ENCODE results near the gene ARHGEF33. TPM values are rescaled to one million over a fixed set of nuclear protein-coding genes. Genes with fewer than 3 reads are reported as not detected.

Gene ARHGEF33
- total RNA-seq, 1 donor from 2014 or later, result 1.1 TPM

DNA sequence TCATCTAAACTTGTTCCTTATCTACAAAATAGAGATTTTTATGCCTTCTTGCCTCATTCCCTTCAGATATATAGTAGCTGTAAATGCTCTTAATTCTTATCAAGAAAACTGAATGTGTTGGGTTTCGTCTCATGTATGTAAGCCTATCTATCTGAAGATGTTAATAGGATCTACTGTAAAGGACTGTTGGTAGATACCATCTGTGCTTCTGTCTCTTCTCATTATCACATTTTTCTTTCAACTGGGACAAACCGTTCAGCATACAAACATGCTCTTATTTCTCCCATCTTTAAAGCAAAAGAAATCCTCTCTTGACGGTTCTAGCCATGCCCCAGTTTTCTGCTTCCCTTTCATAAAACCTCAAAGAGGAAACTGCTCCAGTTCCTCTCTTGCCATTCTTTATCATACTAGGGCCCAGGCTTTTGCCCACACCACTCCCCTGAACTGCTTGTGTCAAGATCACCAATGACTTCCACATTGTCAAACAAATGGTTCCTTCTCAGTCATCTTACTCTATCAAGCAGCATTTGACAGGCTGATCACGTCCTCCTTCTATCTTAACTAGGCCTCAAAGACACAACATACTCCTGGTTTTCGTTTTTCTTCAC lies 88.7 kb downstream of the ARHGEF33 start:
- Mint-ChIP-seq H3K27me3 (ENCODE audit: low read depth) (no peaks in the 10 kb centered on the region), H3K27ac (ENCODE audit: unreplicated experiment) (no peak overlapping the region), H3K4me3 (no peak overlapping the region), H3K36me3 (ENCODE audit: low read depth) (no peaks in the 10 kb centered on the region), H3K4me1 (peaks cover 8% of the 10 kb centered on the region), H3K9me3 (no peaks in the 10 kb centered on the region)
- TF ChIP-seq, protein P1, sequence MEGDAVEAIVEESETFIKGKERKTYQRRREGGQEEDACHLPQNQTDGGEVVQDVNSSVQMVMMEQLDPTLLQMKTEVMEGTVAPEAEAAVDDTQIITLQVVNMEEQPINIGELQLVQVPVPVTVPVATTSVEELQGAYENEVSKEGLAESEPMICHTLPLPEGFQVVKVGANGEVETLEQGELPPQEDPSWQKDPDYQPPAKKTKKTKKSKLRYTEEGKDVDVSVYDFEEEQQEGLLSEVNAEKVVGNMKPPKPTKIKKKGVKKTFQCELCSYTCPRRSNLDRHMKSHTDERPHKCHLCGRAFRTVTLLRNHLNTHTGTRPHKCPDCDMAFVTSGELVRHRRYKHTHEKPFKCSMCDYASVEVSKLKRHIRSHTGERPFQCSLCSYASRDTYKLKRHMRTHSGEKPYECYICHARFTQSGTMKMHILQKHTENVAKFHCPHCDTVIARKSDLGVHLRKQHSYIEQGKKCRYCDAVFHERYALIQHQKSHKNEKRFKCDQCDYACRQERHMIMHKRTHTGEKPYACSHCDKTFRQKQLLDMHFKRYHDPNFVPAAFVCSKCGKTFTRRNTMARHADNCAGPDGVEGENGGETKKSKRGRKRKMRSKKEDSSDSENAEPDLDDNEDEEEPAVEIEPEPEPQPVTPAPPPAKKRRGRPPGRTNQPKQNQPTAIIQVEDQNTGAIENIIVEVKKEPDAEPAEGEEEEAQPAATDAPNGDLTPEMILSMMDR (conservative IDR thresholded peaks at IDR 0.05), result no peak
- DNase-seq (ENCODE audit: low read depth, low spot score), result no peak

DNA sequence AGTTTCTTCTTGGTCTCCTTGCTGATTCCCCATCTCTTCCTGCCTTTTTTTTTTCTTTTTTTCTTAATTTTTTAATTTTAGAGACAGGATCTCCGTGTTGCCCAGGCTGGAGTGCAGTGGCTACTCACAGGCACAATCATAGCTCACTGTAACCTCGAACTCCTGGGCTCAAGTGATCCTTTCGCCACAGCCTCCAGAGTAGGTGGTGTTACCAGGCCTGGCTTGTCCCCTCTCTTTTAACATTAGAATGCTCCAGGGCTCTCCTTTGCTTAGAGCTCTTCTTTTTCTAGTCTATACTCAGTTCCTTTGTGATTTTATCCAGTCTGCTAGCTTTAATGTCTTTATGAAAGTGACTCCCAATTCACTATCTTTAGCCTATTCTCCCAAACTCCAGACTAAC lies 89.2 kb downstream of the ARHGEF33 start:
- no peak for DNase-seq (ENCODE audit: low read depth, low spot score)
- no peaks in the 10 kb centered on the region for H3K27me3 Mint-ChIP-seq (ENCODE audit: low read depth)
- no peaks in the 10 kb centered on the region for H3K36me3 Mint-ChIP-seq (ENCODE audit: low read depth)
- TF ChIP-seq, protein P1 (conservative IDR thresholded peaks at IDR 0.05), result no peak
- no peaks in the 10 kb centered on the region for H3K9me3 Mint-ChIP-seq
- no peak overlapping the region for H3K4me3 Mint-ChIP-seq
- H3K27ac Mint-ChIP-seq (ENCODE audit: unreplicated experiment), result no peak overlapping the region
- peaks cover 8% of the 10 kb centered on the region for H3K4me1 Mint-ChIP-seq

DNA sequence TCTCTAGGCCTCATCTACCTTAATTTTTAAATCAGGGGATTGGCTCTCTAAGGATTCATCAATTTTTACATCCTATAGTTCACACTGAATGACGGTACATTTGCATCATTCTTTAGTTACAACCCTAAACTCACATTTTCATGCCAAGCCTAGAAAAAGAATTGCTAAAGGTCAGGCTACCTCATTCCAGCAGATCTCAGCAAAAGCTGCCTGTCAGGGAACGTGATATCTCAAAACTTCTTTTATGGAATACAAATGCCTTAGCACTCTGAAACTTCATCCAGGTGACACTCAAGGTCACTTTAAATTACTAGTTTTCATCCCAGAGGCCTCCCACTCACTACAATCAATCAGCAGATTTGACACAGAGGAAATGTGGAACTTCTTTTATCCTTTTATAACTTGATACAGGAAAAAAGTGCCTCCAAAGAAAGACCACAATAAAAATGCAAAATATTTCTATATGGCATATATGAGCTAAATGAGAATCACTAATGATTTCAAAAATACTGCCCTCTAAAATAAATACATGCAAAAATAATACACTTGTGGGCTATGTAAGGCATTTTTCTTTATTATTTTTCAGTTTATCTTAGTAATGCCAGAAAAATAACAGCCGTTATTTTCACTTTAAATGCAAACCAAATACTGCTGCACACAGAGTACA lies 91.5 kb downstream of the ARHGEF33 start:
- Mint-ChIP-seq H3K36me3 (ENCODE audit: low read depth) (peaks cover 11% of the 10 kb centered on the region), H3K9me3 (no peaks in the 10 kb centered on the region), H3K27ac (ENCODE audit: unreplicated experiment) (no peak overlapping the region), H3K4me1 (peaks cover 8% of the 10 kb centered on the region), H3K4me3 (no peak overlapping the region), H3K27me3 (ENCODE audit: low read depth) (no peaks in the 10 kb centered on the region)
- no peak for DNase-seq (ENCODE audit: low read depth, low spot score)
- TF ChIP-seq, protein P1 (conservative IDR thresholded peaks at IDR 0.05), result no peak

DNA sequence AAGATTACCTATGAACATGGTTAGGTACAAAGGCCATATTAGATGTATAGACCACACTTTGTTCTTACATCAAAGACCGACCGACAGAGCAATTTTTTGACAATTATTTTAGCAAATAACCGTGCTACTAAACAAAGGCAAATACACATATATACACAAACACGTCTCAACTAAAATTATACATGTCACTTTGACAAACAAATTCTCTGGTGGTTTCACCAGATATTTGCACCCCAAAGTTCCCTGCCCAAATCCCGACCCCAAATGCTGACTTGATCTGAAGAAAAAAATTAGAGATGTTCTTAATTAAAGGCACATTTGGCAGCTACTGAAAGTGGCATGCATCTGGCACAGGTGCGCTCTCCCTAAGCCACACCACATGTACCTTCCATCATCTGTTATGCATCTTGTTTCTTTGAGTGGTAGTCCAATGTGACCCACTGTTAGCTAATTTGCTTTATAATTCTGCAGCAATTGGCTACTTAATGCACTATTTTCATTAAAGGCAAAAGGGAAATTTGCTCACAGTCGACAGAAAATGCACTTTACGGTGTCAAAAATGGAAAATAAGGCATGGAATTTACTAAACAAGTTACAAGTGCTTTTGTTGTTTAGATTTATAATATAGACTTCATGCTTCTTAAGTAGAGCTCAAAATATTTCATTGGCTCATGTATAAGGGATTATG lies 92.1 kb downstream of the ARHGEF33 start:
- no peaks in the 10 kb centered on the region for H3K27me3 Mint-ChIP-seq (ENCODE audit: low read depth)
- no peak for DNase-seq (ENCODE audit: low read depth, low spot score)
- peaks cover 11% of the 10 kb centered on the region for H3K36me3 Mint-ChIP-seq (ENCODE audit: low read depth)
- TF ChIP-seq, protein P1 (conservative IDR thresholded peaks at IDR 0.05), result no peak
- no peak overlapping the region for H3K27ac Mint-ChIP-seq (ENCODE audit: unreplicated experiment)
- H3K4me3 Mint-ChIP-seq, result no peak overlapping the region
- no peaks in the 10 kb centered on the region for H3K9me3 Mint-ChIP-seq
- peaks cover 8% of the 10 kb centered on the region for H3K4me1 Mint-ChIP-seq

DNA sequence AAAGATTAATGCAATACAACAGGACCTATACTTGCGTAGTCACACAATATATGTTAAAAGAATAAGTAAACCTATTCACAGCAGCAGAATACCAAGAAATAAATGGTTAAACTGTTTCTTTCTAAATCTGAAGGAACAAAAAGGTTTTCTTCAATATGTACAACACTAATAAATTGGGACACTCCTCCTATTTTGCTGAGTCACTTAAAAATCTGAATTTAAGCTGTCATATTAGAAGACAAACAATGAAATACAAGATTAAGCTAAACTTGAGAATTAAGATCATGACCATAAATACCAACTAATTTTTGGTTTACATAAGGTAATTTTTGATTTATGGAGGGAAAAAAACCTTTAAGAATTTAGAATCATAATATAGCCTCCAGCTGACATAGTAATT lies 92.8 kb downstream of the ARHGEF33 start:
- Mint-ChIP-seq H3K27me3 (ENCODE audit: low read depth) (no peaks in the 10 kb centered on the region), H3K27ac (ENCODE audit: unreplicated experiment) (no peak overlapping the region), H3K9me3 (no peaks in the 10 kb centered on the region), H3K4me3 (no peak overlapping the region), H3K36me3 (ENCODE audit: low read depth) (peaks cover 11% of the 10 kb centered on the region), H3K4me1 (peaks cover 8% of the 10 kb centered on the region)
- TF ChIP-seq, protein P1 (conservative IDR thresholded peaks at IDR 0.05), result no peak
- no peak for DNase-seq (ENCODE audit: low read depth, low spot score)

Data from neural crest cell (in vitro differentiated cells).